Measurements from ENCODE around the gene ALLC. TPM values are rescaled to one million over a fixed set of nuclear protein-coding genes. Genes with fewer than 3 reads are reported as not detected.

The ALLC gene
- total and polyA plus RNA-seq, 4 donors: 0.09 to 1.4 (median 0.74) TPM

DNA sequence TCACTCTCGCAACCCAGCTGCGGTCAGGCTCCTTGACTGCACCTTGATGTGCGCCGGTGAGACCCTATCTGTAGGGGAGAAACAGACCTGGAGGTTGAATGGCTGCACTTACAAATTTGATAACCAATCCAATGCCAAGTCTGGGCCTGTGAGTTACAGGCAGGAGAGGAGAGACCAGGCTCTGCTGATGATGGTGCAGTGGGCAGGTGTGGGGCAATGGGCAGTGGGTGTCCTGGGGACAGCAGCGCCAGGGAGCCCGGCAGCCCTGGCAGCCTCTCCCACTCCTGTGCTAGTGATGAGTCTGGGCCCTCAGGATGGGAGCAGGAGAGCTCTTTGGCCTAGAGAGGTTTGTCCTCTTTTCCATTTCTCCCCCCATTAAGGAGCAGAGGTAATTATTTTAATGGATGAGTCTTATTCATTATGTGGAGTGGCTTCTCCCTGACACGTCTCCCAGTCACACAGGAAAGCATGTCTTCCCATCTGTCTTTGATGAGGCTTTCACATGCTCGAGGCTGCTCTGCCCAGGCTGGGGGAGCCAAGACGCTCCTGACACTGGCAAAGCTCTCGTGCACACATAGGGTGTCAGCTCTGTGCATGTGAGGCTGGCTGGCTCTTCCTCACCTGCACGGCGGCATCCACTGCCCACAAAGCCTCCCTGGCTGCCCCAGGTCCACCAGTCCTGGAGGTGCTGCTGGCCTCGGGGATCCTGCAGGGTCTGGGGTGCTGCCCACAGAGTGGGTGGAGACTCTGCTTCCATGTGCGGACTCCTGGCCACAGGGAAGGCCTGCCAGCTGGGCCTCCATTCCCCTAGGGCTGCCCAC is 10.0 kb upstream of the ALLC start:
- no peak overlapping the region for H3K27ac ChIP-seq (ENCODE audit: low read depth in 1 of 2, low read length in 2 of 2)
- H3K36me3 ChIP-seq (ENCODE audit: control insufficient read depth in 4 of 4, insufficient read depth in 3 of 4, low read depth in 1 of 4, low read length in 3 of 4): peaks cover 0 to 8% (median 0%) of the 10 kb centered on the region in 4 donors
- 88% methylated on average over 14 of the region's 14 CpGs for WGBS
- no peaks in the 10 kb centered on the region for H3K27me3 ChIP-seq (ENCODE audit: control insufficient read depth in 4 of 4, insufficient read depth in 4 of 4, low read length in 3 of 4)
- no peaks in the 10 kb centered on the region for H3K9me3 ChIP-seq (ENCODE audit: control insufficient read depth in 4 of 4, low read length in 3 of 4)
- TF ChIP-seq, protein P1, sequence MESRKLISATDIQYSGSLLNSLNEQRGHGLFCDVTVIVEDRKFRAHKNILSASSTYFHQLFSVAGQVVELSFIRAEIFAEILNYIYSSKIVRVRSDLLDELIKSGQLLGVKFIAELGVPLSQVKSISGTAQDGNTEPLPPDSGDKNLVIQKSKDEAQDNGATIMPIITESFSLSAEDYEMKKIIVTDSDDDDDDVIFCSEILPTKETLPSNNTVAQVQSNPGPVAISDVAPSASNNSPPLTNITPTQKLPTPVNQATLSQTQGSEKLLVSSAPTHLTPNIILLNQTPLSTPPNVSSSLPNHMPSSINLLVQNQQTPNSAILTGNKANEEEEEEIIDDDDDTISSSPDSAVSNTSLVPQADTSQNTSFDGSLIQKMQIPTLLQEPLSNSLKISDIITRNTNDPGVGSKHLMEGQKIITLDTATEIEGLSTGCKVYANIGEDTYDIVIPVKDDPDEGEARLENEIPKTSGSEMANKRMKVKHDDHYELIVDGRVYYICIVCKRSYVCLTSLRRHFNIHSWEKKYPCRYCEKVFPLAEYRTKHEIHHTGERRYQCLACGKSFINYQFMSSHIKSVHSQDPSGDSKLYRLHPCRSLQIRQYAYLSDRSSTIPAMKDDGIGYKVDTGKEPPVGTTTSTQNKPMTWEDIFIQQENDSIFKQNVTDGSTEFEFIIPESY (IDR thresholded peaks at IDR 0.05): no peak
- no peak for TF ChIP-seq FOXA1 (IDR thresholded peaks at IDR 0.05)
- TF ChIP-seq RXRA (IDR thresholded peaks at IDR 0.05): no peak
- no peak for TF ChIP-seq NR2F2 (IDR thresholded peaks at IDR 0.05)
- TF ChIP-seq, protein P2, sequence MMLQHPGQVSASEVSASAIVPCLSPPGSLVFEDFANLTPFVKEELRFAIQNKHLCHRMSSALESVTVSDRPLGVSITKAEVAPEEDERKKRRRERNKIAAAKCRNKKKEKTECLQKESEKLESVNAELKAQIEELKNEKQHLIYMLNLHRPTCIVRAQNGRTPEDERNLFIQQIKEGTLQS (IDR thresholded peaks at IDR 0.05): no peak
- no peak overlapping the region for H3K9ac ChIP-seq (ENCODE audit: low read depth in 1 of 2, low read length in 2 of 2)
- H3K4me1 ChIP-seq (ENCODE audit: control insufficient read depth in 4 of 4, insufficient read depth in 4 of 4, low read length in 3 of 4): peaks cover 0 to 16% (median 12%) of the 10 kb centered on the region in 4 donors
- H3K4me3 ChIP-seq (ENCODE audit: low read depth in 1 of 3, low read length in 3 of 3): no peak overlapping the region
- DNase-seq (ENCODE audit: low spot score): no peak

DNA sequence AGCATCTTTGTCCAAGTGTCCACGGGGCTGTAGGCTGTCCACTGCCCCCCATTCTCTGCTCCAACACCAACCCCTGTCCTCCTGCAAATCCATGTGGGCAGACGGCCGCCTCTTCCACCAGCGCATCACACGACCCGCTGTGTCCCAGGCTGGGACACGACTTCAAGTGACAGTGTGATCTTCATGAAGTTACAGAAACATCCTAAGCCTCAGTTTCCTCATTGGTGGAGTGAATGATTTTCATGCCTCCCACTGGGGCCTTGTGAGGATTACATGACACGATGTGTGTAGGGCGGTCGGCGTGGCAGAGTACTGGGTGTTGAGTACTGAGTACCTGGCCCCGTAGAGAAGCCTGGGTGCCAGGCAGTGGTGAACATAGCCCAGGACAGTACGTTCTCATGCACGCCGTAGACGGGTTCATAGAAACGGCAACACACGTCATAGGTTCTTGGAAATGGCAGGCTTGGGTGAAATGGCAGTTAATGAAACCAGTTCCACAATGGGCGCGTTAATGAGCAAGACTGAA is 9.3 kb upstream of the ALLC start:
- TF ChIP-seq SP1 (IDR thresholded peaks at IDR 0.05) (no peak), YY1 (IDR thresholded peaks at IDR 0.05) (no peak), NR2F2 (IDR thresholded peaks at IDR 0.05) (no peak), TAF1 (conservative IDR thresholded peaks at IDR 0.05) (no peak), GABPA (IDR thresholded peaks at IDR 0.05 in 1 of 2, conservative IDR thresholded peaks at IDR 0.05 in 1 of 2) (no peak), FOXA1 (IDR thresholded peaks at IDR 0.05) (no peak), HNF4G (IDR thresholded peaks at IDR 0.05) (no peak), JUND (IDR thresholded peaks at IDR 0.05) (no peak), RAD21 (IDR thresholded peaks at IDR 0.05) (no peak), HNF4A (conservative IDR thresholded peaks at IDR 0.05) (no peak), FOXA2 (IDR thresholded peaks at IDR 0.05) (no peak), RXRA (IDR thresholded peaks at IDR 0.05) (no peak), EGR1 (IDR thresholded peaks at IDR 0.05; ENCODE audit: low read depth in 2 of 2) (no peak)
- TF ChIP-seq, protein P2 (IDR thresholded peaks at IDR 0.05): no peak
- TF ChIP-seq, protein P1 (IDR thresholded peaks at IDR 0.05): no peak
- TF ChIP-seq, protein P3, sequence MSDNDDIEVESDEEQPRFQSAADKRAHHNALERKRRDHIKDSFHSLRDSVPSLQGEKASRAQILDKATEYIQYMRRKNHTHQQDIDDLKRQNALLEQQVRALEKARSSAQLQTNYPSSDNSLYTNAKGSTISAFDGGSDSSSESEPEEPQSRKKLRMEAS (IDR thresholded peaks at IDR 0.05): no peak
- TF ChIP-seq, protein P4, sequence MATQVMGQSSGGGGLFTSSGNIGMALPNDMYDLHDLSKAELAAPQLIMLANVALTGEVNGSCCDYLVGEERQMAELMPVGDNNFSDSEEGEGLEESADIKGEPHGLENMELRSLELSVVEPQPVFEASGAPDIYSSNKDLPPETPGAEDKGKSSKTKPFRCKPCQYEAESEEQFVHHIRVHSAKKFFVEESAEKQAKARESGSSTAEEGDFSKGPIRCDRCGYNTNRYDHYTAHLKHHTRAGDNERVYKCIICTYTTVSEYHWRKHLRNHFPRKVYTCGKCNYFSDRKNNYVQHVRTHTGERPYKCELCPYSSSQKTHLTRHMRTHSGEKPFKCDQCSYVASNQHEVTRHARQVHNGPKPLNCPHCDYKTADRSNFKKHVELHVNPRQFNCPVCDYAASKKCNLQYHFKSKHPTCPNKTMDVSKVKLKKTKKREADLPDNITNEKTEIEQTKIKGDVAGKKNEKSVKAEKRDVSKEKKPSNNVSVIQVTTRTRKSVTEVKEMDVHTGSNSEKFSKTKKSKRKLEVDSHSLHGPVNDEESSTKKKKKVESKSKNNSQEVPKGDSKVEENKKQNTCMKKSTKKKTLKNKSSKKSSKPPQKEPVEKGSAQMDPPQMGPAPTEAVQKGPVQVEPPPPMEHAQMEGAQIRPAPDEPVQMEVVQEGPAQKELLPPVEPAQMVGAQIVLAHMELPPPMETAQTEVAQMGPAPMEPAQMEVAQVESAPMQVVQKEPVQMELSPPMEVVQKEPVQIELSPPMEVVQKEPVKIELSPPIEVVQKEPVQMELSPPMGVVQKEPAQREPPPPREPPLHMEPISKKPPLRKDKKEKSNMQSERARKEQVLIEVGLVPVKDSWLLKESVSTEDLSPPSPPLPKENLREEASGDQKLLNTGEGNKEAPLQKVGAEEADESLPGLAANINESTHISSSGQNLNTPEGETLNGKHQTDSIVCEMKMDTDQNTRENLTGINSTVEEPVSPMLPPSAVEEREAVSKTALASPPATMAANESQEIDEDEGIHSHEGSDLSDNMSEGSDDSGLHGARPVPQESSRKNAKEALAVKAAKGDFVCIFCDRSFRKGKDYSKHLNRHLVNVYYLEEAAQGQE (IDR thresholded peaks at IDR 0.05): no peak
- TF ChIP-seq, protein P5, sequence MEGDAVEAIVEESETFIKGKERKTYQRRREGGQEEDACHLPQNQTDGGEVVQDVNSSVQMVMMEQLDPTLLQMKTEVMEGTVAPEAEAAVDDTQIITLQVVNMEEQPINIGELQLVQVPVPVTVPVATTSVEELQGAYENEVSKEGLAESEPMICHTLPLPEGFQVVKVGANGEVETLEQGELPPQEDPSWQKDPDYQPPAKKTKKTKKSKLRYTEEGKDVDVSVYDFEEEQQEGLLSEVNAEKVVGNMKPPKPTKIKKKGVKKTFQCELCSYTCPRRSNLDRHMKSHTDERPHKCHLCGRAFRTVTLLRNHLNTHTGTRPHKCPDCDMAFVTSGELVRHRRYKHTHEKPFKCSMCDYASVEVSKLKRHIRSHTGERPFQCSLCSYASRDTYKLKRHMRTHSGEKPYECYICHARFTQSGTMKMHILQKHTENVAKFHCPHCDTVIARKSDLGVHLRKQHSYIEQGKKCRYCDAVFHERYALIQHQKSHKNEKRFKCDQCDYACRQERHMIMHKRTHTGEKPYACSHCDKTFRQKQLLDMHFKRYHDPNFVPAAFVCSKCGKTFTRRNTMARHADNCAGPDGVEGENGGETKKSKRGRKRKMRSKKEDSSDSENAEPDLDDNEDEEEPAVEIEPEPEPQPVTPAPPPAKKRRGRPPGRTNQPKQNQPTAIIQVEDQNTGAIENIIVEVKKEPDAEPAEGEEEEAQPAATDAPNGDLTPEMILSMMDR (IDR thresholded peaks at IDR 0.05; ENCODE audit: low read depth, low read length, missing input control): no peak
- no peak overlapping the region for H3K9ac ChIP-seq (ENCODE audit: low read depth in 1 of 2, low read length in 2 of 2)
- DNase-seq (ENCODE audit: low spot score): no peak
- peaks cover 0 to 16% (median 12%) of the 10 kb centered on the region in 4 donors for H3K4me1 ChIP-seq (ENCODE audit: control insufficient read depth in 4 of 4, insufficient read depth in 4 of 4, low read length in 3 of 4)
- no peak overlapping the region for H3K4me3 ChIP-seq (ENCODE audit: low read depth in 1 of 3, low read length in 3 of 3)
- H3K27ac ChIP-seq (ENCODE audit: low read depth in 1 of 2, low read length in 2 of 2): no peak overlapping the region
- WGBS: 93% methylated on average over 20 of the region's 20 CpGs
- peaks cover 0 to 6% (median 0%) of the 10 kb centered on the region in 4 donors for H3K36me3 ChIP-seq (ENCODE audit: control insufficient read depth in 4 of 4, insufficient read depth in 3 of 4, low read depth in 1 of 4, low read length in 3 of 4)
- no peaks in the 10 kb centered on the region for H3K27me3 ChIP-seq (ENCODE audit: control insufficient read depth in 4 of 4, insufficient read depth in 4 of 4, low read length in 3 of 4)
- H3K9me3 ChIP-seq (ENCODE audit: control insufficient read depth in 4 of 4, low read length in 3 of 4): no peaks in the 10 kb centered on the region

Measured in liver (tissue), 9 donors.